GM21619 (cell line): ENCODE measurements around the gene DCAF15.
A peak's percentile ranks its signal among the peaks of the same experiment; 100 is the strongest.

Experiments used
- ATAC-seq: cut with Tn5 transposase; IDR thresholded peaks from one replicate; pipeline ENCODE4 v1.9.1; 2021; ENCODE audit not compliant: unreplicated experiment

Gene DCAF15

DNA sequence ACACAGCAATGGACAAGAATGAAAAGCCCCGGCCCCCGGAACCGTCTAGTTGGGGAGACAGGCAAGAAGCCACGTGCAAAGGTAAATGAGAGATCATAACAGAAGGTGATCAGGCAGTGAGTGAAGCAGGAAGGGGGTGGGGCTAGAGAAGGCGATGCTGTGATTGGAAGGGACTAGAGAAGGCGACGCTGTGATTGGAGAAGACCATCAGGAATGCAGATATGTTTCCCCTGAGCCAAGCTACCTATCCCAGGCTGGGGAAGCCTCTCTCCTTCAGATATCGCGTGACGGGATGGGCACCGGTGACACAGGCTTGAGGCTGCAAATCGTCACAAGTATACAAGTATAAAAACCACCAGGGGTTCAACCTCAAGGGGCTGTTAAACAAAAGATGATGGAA lies 21.8 kb downstream of the DCAF15 start:
- no peak for ATAC-seq

DNA sequence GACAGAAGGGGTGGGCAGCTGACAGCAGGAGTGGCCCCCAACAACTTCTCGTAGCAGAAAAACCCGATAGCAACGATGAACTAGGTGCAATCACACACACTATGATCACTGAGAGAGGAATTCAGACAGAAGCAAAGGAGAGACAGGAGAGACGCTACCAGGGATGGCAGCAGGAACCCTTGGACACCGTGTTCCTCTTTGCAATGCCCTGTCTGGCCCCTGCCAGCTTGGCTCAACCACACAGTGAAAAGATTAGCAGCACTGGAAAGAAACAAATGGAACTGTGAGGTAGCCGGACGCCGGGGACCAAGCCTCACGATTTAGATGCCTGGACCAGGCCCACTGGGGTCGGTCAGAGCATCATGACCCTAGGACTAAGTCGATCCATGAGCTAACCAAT lies 23.6 kb downstream of the DCAF15 start:
- ATAC-seq: no peak

DNA sequence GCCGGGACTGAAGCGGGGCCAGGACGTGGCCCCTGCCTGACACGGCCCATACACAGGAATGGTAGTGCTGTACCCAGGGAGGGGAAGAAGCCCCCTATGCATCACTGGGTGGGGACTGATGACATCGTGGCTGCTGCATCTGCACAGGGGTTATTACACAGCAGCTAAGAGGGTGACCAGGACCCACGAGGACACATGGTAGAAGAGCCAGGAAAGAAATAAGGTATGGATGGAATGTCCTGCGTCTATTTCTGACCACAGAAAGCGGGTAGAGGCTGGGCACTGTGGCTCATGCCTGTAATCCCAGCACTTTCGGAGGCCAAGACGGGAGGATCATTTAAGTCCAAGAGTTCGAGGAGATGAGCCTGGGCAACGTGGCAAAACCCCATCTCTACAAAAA lies 24.1 kb downstream of the DCAF15 start:
- no peak for ATAC-seq

DNA sequence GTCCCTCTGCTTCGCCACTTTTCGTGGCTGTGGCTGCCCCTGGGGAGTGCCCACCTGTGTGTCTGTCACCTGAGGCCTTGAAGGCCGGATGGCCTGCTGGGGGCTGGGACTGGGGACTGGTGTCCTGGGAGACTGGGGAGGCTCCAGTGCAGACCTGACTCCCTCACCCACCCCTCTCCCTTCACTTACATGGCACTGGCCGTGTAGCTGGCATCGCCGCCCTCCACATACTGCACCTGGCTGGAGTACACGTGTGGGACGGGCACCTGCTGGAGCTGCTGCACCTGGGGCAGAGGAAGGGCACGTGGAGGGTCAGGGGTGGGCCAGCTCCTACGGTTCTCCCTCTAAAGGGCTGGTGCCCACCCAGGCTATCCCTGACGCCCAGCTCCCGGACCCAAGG lies 25.5 kb downstream of the DCAF15 start:
- no peak for ATAC-seq

DNA sequence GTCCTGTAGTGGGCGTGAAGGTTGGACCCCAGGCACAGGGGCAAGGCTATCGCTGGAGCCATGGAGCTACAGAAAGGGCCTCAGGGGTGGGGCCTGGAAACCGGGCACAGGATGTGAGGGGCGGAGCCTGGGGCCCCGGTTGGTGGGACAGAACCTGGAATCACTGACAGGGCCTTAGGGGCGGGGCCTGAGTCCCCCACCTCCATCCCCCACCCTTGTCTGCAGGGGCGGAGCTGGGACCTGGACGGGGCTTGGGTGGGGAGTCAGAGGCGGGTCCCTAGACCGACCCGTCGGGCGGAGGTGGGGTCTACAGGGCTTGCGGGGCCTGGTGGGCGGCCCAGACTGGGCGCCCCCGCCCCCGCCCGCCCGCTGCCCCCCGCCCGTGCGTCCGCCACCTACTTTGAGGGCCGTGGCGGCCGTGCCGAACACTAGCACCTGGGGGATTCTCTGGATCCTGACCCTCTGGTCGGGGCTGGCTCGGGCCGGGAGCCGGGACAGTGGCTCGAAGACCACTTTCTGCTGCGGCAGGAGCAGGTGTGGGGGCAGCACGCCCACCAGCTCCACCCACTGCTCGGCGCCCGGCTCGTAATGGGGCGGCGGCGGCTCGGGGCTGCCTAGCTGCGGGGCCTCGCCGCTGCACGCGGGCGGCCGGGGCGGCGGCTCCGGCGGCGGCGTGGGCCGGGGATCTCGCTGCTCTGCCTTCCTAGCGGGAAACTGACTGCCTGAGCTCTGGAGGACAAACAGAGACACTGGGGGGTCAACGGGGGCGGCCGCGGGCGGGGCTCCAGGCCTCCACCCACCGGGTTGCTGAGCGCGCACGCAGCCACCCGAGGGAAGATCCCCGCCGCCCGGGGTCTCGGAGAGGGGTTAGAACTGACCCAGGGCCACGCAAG lies 26.3 kb downstream of the DCAF15 start:
- ATAC-seq: no peak

DNA sequence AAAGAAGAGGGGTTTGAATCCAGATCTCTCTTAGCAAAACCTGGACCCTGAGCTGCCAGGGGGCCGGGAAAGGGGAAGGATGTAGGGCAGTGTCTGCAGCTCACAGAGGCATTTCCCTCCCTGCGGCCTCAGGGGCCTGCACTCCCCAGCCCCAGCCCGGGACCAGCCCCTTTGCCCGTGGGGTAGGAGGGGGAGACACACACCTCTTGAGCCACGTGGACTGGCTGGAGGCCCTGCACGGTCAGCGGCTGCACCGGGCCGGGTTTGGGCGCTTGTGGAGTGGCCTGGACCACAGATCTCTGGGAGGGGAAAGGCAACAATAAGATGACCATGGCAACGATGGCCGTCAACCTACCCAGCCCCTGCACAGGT lies 26.9 kb downstream of the DCAF15 start:
- ATAC-seq: no peak

DNA sequence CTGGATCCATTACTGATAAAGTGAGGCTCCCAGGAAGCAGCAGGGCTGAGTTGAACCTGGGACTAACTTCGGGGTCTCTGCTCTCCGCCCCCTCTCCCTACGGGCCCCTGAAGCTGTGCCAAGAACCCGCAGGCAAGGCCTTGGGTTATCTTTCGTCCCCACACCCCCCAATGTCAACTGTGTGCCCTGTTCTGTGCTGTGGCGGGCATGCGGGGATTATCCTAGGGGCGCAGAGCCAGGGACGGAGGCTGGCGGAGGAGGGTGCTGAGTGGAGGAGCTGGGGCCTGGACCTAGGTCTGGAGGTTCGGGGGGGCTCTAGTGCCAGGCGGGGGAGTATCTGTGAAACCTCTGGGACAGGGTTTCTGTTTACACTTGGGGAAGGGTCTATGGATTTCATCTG lies 27.4 kb downstream of the DCAF15 start:
- ATAC-seq: no peak

DNA sequence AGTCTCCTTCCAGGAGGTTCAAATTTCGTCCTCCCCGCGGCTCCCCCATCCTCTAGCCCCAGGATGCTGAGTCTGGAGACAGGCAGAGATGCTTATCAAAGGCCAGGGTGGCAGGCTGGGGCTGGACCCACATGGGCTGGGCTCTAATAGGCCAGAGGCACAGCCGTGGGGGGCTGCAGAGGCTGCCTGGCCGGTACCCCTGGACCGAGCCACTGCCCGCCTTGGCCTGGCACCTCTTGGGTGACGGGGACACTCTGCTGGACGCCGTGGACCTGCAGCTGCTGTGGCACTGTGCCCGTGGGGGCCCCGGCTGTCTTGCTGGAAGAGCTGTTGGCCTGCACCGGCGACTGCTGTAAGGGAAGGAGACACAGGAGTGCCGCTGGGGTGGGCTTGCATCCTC lies 28.0 kb downstream of the DCAF15 start:
- ATAC-seq: no peak

DNA sequence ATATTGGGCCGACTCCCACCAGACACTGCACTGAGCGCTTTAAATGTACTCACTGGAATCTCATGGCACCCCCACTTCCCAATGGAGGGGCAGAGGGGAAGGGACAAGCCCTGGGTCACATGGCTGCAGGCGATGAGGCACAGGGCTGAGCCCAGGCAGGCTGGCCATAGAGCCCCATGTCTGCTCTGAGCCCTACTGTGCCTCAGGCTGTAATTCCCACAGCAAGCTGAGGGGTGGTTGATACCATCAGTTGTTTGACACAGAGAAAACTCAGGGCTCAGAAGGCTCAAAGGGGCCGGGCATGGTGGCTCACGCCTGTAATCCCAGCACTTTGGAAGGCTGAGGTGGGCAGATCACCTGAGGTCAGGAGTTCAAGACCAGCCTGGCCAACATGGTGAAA lies 28.7 kb downstream of the DCAF15 start:
- ATAC-seq: no peak

DNA sequence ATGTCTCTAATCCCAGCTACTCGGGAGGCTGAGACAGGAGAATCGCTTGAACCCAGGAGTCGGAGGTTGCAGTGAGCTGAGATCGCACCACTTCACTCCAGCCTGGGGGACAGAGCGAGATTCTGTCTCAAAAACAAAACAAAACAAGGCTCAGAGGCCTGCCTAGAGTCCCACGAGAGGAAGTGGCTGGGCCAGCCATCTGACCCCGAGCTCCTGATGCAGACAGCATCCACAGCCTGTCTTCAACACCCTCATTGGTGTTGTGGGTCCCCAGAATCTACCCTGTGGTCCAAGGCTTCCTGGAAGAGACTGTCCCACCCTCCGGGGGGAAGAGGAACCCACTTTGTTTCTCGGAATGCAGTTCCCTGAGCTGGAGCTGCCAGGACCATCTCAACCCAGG lies 29.2 kb downstream of the DCAF15 start:
- no peak for ATAC-seq

DNA sequence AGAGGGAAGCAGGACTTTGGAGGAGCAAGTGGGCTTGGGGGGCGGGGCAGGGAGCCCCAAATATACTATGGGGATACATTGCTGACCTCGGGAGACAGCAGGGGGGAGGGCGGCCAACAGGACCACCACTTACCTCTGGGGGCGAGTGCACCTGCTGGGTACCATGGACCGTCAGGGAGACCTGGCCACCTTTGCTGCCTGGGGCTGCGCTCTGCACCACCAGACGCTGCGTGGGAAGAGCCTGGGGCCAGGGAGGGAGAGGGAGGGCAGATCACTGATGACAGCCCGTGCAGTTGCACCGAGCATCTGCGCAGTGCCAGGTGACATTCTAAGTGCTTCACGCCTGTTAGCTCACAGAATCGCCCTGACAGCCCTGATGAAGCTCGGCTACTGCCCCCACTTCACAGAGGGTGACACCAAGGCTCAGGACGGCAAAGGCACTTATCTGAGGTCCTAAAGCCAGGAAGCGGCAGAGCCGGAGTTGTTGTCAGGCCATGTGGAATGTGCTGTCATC lies 29.7 kb downstream of the DCAF15 start:
- ATAC-seq: no peak

DNA sequence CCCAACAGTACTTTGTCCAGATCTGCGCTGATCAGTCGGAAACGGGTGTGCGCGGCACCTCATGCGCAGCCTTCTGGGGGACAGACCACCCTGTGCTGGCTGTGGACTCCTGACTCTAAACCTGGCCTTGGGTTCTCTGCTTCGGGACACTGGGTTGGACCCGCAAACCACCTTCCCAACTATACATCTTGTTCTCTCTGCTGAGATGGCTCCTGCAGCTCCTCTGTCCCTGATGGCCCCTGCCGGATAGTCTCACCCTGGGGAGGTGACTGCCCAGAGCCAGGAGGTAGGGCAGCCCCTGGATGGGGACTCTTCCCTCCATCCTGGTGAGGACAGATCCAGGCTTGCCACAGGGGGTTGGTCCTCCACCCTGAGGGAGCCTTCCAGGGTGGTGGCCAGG lies 30.5 kb downstream of the DCAF15 start:
- ATAC-seq: no peak

DNA sequence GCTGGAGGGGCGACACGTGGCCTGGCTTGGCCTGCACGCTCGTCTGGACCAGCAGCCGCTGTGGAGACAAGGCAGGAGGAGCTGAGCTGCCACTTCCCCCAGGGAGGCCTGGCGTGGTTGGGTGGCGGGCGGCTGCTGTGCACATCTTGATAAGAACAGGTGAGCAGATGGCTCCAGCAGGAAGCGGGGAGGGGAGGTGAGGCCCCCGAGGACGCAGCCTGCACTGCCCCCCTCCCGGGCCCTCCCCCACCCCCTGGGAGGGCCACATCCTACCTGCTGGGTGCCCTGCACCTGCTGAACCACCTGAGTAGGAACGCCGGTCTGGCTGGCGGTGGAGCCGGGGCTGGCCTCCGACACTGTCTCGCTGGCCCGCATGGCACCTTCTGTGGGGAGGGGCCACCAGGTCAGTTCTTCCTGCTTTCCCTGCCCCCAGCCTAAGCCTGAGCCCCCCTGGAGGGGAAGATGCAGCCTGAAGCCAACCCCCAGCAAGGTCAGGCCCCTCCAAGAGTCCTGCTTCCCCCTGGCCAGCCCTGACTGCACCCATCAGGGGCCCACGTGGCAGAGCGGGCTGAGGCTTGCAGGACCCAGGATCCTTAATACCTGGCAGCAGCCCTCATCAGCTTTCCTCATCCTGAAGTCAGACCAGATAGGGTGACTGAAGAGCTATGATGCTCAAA lies 31.0 kb downstream of the DCAF15 start:
- ATAC-seq: no peak

DNA sequence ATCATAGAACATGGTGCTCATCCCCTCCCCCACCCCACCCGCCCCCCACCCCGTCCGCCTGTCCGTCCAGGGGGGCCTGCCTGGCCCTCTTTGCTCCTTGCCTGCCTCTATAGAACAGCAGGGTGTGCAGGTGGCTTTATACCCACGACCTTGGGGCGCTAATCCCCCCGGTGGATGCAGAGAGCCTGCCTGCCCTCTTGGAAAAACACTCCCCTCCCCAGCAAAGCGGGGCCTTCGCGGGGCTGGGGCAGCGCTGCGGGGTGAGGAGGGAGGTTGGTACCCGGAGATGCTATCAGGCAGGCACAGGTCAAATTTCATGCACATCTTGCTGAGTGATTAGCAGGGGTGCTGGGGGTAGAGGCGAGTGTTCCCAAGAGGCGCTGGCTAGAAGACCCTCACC lies 31.9 kb downstream of the DCAF15 start:
- no peak for ATAC-seq

DNA sequence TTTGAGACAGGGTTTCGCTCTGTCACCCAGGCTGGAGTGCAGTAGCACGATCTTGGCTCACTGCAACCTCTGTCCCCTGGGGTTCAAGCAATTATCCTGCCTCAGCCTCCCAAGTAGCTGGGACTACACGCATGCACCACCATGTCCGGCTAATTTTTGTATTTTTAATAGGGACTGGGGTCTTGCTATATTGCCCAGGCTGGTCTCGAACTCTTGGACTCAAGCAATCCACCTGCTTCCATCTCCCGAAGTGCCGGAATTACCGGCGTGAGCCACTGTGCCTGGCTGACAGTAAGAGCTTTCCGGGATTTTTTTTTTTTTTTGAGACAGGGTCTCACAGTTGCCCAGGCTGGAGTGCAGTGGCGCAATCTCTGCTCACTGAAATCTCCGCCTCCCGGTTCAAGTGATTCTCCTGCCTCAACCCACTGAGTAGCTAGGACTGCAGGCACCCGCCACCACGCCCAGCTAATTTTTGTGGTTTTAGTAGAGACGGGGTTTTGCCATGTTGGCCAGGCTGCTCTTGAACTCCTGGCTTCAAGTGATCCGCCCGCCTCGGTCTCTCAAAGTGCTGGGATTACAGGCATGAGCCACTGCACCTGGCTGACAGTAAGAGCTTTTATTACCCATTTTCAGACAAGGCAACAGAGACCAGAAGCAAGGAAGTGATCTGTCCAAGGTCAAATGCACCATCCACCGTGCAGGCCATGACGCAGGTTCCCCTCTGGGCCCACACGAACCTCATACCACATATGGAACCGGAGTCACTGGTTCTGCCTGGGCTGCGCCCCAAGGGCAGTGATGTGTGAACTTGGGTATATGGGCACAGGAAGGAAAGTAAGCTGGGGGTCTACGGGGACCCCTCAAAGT lies 32.8 kb downstream of the DCAF15 start:
- no peak for ATAC-seq

DNA sequence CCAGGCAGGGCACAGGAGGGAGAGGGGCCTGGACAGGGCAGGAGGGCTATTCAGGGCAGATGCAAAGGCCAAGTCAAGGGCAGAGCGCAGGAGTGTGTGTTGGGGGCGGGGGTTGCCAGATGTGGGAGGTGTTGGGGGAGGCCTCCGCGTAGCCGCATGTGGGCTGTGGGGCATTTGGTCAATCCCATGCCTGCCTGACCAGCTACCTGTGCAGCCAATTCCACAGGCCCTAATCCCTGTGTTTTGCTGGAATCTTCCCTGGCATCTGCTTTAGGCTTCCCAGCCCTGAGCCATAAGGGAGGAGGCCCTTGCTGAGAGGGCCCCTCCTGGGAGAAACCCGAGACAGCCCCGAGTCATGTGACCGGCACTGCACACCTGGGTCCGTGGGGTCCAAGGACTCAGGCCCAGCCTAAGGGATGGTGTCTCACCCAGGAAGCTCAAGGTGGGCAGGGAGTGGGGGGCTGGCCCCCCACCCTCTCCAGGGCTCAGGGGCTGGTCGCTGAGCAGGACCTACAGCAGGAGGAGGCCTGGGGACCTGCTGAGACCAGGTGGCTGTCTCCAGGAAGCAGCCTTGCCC lies 33.5 kb downstream of the DCAF15 start:
- peak; percentile 16 for ATAC-seq

DNA sequence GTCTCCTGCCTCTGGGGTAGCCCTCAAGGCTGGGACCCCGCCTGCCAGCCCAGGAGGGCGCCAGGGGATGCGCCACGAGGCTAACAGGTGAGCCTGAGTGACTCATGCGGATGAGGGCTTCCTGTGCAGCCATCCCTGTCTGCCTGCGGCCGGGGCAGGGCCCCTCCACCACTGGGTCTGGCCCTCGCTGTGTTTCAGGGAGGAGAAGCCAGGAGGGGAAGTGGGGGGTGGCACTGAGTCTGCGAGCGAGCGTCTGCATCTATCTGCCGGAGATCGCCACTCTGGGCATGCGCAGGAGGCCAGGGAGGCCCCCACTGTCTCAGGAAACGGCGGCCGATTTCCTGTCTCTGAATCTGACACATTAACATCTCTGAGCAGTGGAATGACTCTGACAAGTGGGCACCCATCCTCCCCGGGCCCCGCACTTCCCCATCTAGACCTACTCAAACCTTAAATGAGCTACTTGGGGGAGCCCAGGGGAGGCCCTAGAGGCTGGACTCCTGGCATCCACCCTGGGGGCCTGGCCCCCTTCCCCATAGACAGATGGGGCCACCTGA lies 34.1 kb downstream of the DCAF15 start:
- peak; percentile 75 for ATAC-seq

DNA sequence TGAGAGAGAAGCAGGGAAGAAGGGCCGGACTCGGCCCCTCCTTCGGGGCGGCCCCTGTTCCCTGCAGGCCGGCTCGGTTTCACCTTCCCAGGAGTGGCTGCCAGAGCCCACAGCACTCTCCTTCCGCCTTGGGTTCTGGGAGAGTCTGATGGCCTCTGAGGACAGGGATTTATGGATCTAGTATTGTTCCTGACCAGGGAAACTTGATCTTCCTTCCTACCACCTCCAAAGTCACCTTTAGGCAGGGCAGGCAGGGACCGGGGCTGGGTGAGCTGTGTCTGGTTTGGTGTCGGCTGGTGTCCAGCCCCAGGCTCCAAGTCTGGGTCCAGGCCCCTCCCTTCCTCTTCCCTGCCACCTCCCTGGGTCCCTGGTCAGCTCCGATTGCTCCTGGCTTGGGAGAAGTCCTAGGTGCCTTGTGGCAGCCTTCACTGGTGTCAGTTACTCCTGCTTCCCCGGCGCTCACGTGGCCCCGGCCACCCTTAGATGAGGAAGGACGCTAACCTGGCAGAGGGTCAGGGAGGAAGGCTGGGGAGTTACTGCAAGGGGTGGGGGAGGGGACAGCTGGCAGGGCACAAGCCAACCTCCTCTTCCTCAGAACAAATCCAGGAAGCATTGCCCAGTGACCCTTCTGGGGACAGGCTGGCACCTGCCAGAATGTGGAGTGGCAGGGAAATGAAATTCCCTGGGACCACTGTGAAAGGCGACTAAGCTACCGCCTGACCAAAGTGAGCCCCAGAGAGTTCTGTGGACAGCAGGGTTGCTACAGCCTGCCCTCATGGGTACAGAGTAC lies 35.0 kb downstream of the DCAF15 start:
- no peak for ATAC-seq

DNA sequence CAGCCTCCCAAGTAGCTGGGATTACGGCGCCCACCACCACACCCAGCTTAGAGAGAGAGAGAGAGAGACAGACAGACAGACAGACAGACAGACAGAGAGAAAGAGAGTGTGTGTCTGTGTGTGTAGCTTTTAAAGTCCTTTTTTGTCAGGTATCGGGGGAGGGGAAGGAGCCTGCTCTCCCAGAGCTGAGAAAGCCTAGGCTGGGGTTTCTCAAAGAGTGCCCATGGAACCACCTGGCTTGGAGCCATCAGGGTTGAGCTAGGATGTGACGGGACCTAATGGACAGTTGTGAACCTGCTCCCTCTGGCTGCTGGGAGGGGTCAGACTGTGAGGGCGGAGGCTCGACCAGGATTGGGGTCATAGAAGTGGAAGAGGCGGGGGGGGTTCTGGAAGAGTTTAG lies 37.2 kb downstream of the DCAF15 start:
- ATAC-seq: no peak

DNA sequence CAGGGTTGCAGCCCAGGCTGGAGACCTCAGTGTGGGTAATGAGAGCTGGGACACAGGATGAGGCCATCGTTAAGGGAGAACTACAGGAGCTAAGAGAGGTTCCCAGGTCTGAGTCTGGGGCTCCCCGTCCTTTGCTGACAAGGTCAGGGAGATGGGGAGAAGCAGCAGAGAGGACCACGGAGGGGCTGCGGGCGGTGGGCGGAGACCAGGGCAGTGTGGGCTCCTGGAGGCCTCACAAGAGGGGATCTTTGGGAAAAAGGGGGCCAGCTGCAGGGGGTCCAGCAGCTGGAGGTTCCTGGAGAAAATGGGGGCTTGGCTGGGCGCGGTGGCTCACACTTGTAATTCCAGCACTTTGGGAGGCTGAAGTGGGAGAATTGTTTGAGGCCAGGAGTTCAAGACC lies 37.8 kb downstream of the DCAF15 start:
- ATAC-seq: no peak
